Peyer's patch (tissue), 4 donors: ENCODE measurements around the gene SMC5.

Experiments used
- POLR2A ChIP-seq, 2 donors: fragments of 450-650 bp; IDR thresholded peaks; one replicate each; pipeline ENCODE4 v1.5.1; 2017; ENCODE audit warnings: antibody characterized with exemption in 2 of 2, mild to moderate bottlenecking in 2 of 2, moderate library complexity in 2 of 2
- TF ChIP-seq, protein P1 (sequence below), 6 experiments: fragments of 450-650 bp in 4 of 6; fragments of 200-600 bp in 2 of 6; sonication (generic) in 1 of 6; IDR thresholded peaks; one replicate each; pipeline ENCODE4 v1.5.1; 2017 to 2019; ENCODE audit warnings: antibody characterized with exemption in 6 of 6, mild to moderate bottlenecking in 3 of 6, moderate library complexity in 1 of 6

GRCh38 chr9:70250221-70250620 lies 8.6 kb upstream of the SMC5 start:
- TF ChIP-seq, protein P1, sequence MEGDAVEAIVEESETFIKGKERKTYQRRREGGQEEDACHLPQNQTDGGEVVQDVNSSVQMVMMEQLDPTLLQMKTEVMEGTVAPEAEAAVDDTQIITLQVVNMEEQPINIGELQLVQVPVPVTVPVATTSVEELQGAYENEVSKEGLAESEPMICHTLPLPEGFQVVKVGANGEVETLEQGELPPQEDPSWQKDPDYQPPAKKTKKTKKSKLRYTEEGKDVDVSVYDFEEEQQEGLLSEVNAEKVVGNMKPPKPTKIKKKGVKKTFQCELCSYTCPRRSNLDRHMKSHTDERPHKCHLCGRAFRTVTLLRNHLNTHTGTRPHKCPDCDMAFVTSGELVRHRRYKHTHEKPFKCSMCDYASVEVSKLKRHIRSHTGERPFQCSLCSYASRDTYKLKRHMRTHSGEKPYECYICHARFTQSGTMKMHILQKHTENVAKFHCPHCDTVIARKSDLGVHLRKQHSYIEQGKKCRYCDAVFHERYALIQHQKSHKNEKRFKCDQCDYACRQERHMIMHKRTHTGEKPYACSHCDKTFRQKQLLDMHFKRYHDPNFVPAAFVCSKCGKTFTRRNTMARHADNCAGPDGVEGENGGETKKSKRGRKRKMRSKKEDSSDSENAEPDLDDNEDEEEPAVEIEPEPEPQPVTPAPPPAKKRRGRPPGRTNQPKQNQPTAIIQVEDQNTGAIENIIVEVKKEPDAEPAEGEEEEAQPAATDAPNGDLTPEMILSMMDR (IDR thresholded peaks at IDR 0.05) = no peak
- TF ChIP-seq POLR2A (IDR thresholded peaks at IDR 0.05) = no peak
